Spleen (tissue), 11 donors: Measurements from ENCODE around the gene NOS1AP. TPM values are rescaled to one million over a fixed set of nuclear protein-coding genes. Genes with fewer than 3 reads are reported as not detected.

Experiments used
- DNase-seq: peaks from one replicate; pipeline ENCODE4 v3.0.0-alpha.2; 2020
- H3K27ac ChIP-seq, 8 donors: fragments of 200-600 bp; sonication (generic) in 7 of 8; 1 replicate in 4 of 8; 2 replicates in 4 of 8; pipeline versions ENCODE4 v1.5.0 to v1.8.0; 2016 to 2021; ENCODE audit warnings: inconsistent platforms in 4 of 8, mild to moderate bottlenecking in 4 of 8, moderate library complexity in 1 of 8
- H3K27me3 ChIP-seq, 7 donors: fragments of 200-600 bp; sonication (generic) in 6 of 7; replicated peaks in 1 of 7; 1 replicate in 4 of 7; 2 replicates in 3 of 7; pipeline versions ENCODE4 v1.5.0 to v1.8.0; 2016 to 2021; ENCODE audit warnings: inconsistent platforms in 3 of 7, mild to moderate bottlenecking in 1 of 7
- H3K36me3 ChIP-seq, 6 donors: fragments of 200-600 bp; sonication (generic) in 5 of 6; 1 replicate in 4 of 6; 2 replicates in 2 of 6; pipeline versions ENCODE4 v1.5.0 to v1.8.0; 2016 to 2021; ENCODE audit warnings: inconsistent platforms in 2 of 6
- H3K4me1 ChIP-seq, 6 donors: fragments of 200-600 bp; sonication (generic) in 5 of 6; 1 replicate in 3 of 6; 2 replicates in 3 of 6; pipeline versions ENCODE4 v1.5.0 to v1.8.0; 2016 to 2021; ENCODE audit warnings: inconsistent platforms in 3 of 6
- H3K4me3 ChIP-seq, 8 donors: fragments of 200-600 bp; sonication (generic) in 7 of 8; 1 replicate in 4 of 8; 2 replicates in 4 of 8; pipeline versions ENCODE4 v1.5.0 to v1.8.0; 2016 to 2021; ENCODE audit warnings: inconsistent platforms in 4 of 8, mild to moderate bottlenecking in 4 of 8, moderate library complexity in 2 of 8
- H3K9me3 ChIP-seq, 8 donors: fragments of 200-600 bp; sonication (generic) in 7 of 8; 1 replicate in 4 of 8; 2 replicates in 4 of 8; pipeline versions ENCODE4 v1.5.0 to v1.8.0; 2016 to 2021; ENCODE audit warnings: inconsistent platforms in 4 of 8
- CTCF ChIP-seq, 11 experiments: fragments of 200-600 bp in 7 of 11; fragments of 450-650 bp in 4 of 11; sonication (generic) in 4 of 11; IDR thresholded peaks in 8 of 11; conservative IDR thresholded peaks in 3 of 11; 1 replicate in 7 of 11; 2 replicates in 4 of 11; pipeline versions ENCODE4 v1.4.0 to v1.8.0; 2016 to 2021; ENCODE audit warnings: antibody characterized with exemption in 11 of 11, inconsistent platforms in 4 of 11, mild to moderate bottlenecking in 1 of 11
- POLR2A ChIP-seq, 3 donors: fragments of 450-650 bp; IDR thresholded peaks; one replicate each; pipeline ENCODE4 v1.5.1; 2017; ENCODE audit warnings: antibody characterized with exemption in 3 of 3, mild to moderate bottlenecking in 1 of 3
- POLR2AphosphoS5 ChIP-seq, 3 donors: sonication (generic); formaldehyde crosslinking; IDR thresholded peaks; one replicate each; pipeline ENCODE4 v1.5.1; 2017; ENCODE audit warnings: antibody characterized with exemption in 3 of 3
- WGBS, 5 donors: extraction: QIAGEN DNeasy Blood & Tissue Kit in 3 of 5; methylation state at CpG; one replicate each; pipeline versions ENCODE4 v1.1.5 to v1.1.7; 2013 to 2018; 5-methylcytosine and 5-hydroxymethylcytosine counted together
- intact Hi-C: fragments of 100-400 bp; cut with DNase I; formaldehyde crosslinking; loops from one replicate; pipeline ENCODE4 v1.15.0; 2023; ENCODE audit warnings: low total_unique reads
- polyA plus RNA-seq, 3 donors: library from polyadenylated mRNA; stranded (reverse); fragments of 200-250 nt; gene quantifications; one replicate each; pipeline ENCODE4 v1.2.1, GENCODE V29; 2013
- total RNA-seq, 7 donors: library from RNA; depleted of rRNA in 3 of 7; stranded (reverse); fragments of >200 nt in 3 of 7; fragmentation: NEBNext Ultra II Directional in 4 of 7; extraction: Animal tissue kit (Norgen Biotek cat#: 25700) in 4 of 7; gene quantifications; one replicate each; pipeline versions ENCODE4 v1.1.0 to v1.2.1, GENCODE V29; 2016 to 2021
- donor health status: healthy with polysubstance abuse.
- donor health status: DM: no; HTN: no; CAD: no; lungs with moderate emphysema.
- donor health status: DM: no; HTN: no; CAD: no.
- donor health status: Bipolar disorder and iron deficiency.
- donor health status: healthy.
- donor health status: DM: no; HTN: no; CAD: no.
- donor health status: DM: yes; HTN: yes; CAD: no.

The NOS1AP gene
- total and polyA plus RNA-seq, 10 donors: 0.16 to 1.7 (median 0.60) TPM; not detected in 2

DNA sequence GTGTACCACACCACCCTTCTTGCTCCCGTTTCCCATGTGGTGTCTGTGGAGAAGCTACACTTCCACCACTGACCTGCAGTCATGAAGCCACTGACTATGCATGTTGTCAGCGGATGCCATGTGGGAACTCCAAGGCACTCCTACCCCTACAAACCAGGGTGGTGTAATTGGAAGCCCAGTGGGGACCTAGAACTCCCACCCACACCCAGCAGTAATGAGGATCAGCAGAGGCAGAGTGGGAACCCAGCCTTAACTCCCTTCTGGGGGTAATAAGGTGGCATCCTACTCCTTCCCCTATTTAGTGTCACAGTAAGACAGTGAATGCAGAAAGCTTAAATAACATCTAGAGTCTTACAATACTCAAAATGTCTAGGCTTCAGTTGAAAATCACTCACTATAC lies 228.8 kb downstream of the NOS1AP start:
- H3K9me3 ChIP-seq: peaks cover 0 to 11% (median 0%) of the 10 kb centered on the region in 8 donors
- peaks cover 0 to 11% (median 0%) of the 10 kb centered on the region in 7 donors for H3K27me3 ChIP-seq
- WGBS, 5 donors: 80 to 97% (median 84%) methylated on average over 2 of the region's 2 CpGs
- intact Hi-C loops: no loop called here
- DNase-seq: no peak
- H3K4me1 ChIP-seq: no peaks in the 10 kb centered on the region
- H3K36me3 ChIP-seq: no peaks in the 10 kb centered on the region
- TF ChIP-seq POLR2AphosphoS5 (IDR thresholded peaks at IDR 0.05) (no peak), POLR2A (IDR thresholded peaks at IDR 0.05) (no peak), CTCF (IDR thresholded peaks at IDR 0.05 in 8 of 11, conservative IDR thresholded peaks at IDR 0.05 in 3 of 11) (no peak)
- no peak overlapping the region for H3K27ac ChIP-seq
- no peak overlapping the region for H3K4me3 ChIP-seq

- no peaks in the 10 kb centered on the region for H3K36me3 ChIP-seq
- H3K9me3 ChIP-seq: peaks cover 0 to 11% (median 0%) of the 10 kb centered on the region in 8 donors
- no peak for DNase-seq
- no peaks in the 10 kb centered on the region for H3K4me1 ChIP-seq
- TF ChIP-seq CTCF (IDR thresholded peaks at IDR 0.05 in 8 of 11, conservative IDR thresholded peaks at IDR 0.05 in 3 of 11) (no peak), POLR2AphosphoS5 (IDR thresholded peaks at IDR 0.05) (no peak), POLR2A (IDR thresholded peaks at IDR 0.05) (no peak)
- peaks cover 0 to 11% (median 0%) of the 10 kb centered on the region in 7 donors for H3K27me3 ChIP-seq
- H3K4me3 ChIP-seq: no peak overlapping the region
- intact Hi-C loops: no loop called here
- no peak overlapping the region for H3K27ac ChIP-seq
These were observed 229.5 kb downstream of the NOS1AP start for GRCh38 chr1:162299018-162299417.

DNA sequence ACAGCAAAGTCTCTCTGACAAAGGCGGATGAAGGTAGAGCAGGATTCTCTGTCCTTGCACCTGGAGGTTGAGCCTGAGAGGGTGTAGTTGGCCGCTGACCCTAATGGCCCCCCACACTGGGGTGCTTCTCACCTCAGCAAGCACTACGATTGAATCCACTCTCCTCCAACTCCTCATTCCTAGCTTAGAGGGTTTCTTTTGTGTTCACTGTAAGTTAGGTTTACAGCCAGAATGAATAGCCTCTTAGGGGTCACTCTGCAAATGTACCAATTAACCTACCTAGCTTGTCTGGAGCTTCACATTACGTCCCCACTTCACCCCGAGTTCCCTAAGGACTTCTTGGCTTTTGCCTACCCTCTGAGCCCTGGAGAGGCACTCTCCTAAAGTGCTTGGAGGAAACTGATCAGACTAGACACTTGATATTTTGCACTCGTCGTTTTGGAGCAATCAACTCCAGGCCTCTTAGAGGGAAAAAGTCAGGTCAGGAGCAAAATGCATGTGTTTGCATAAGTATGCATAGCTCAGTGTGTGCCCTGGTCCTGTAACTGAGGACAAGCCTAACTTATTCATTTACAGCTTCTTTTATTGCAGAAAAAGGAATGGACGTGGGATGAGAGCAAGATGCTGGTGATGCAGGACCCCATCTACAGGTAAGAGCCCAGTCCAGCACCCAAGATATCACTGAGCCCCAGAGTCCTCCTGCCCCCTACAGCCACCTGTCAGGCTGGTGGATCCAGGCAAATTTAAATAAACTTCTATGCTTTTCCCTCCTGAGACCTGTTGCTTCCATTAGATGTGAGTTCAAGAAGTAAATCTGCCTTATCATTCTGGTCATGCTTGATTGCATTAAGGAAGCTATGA lies 230.8 kb downstream of the NOS1AP start:
- Histone ChIP-seq H3K4me1 (no peaks in the 10 kb centered on the region), H3K27me3 (peaks cover 0 to 7% (median 0%) of the 10 kb centered on the region in 7 donors), H3K9me3 (peaks cover 0 to 11% (median 0%) of the 10 kb centered on the region in 8 donors), H3K36me3 (no peaks in the 10 kb centered on the region), H3K27ac (no peak overlapping the region), H3K4me3 (no peak overlapping the region)
- 73 to 79% (median 75%) methylated on average over 8 of the region's 8 CpGs for WGBS, 5 donors
- intact Hi-C loops: no loop called here
- DNase-seq: no peak
- TF ChIP-seq POLR2AphosphoS5 (IDR thresholded peaks at IDR 0.05) (no peak), POLR2A (IDR thresholded peaks at IDR 0.05) (no peak), CTCF (IDR thresholded peaks at IDR 0.05 in 8 of 11, conservative IDR thresholded peaks at IDR 0.05 in 3 of 11) (no peak)

DNA sequence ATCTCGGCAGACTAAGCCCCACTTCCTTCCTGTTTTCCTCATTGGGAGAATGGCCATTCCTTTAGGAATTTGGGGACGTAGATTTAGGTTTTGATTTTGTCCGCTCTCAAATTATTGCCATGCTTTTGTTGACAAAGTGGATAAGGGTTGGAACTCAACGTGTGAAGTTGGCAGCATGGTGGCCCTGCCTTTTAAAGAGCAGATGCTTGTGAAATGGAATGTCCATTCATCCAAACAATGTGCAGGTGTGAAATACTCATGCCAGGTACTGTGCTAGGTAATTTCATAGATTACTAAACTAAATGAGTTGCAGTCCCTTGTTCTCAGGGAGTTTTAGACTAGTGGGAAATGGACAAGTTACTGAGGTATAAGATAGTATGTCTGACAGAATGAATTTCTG lies 232.2 kb downstream of the NOS1AP start:
- no peak for DNase-seq
- TF ChIP-seq CTCF (IDR thresholded peaks at IDR 0.05 in 8 of 11, conservative IDR thresholded peaks at IDR 0.05 in 3 of 11): no peak
- TF ChIP-seq POLR2A (IDR thresholded peaks at IDR 0.05): no peak
- no peak for TF ChIP-seq POLR2AphosphoS5 (IDR thresholded peaks at IDR 0.05)
- peaks cover 0 to 7% (median 0%) of the 10 kb centered on the region in 7 donors for H3K27me3 ChIP-seq
- no peaks in the 10 kb centered on the region for H3K4me1 ChIP-seq
- WGBS, 5 donors: 76 to 85% (median 77%) methylated on average over 4 of the region's 4 CpGs
- H3K36me3 ChIP-seq: no peaks in the 10 kb centered on the region
- H3K27ac ChIP-seq: no peak overlapping the region
- peaks cover 0 to 14% (median under 1%) of the 10 kb centered on the region in 8 donors for H3K9me3 ChIP-seq
- intact Hi-C loops: no loop called here
- H3K4me3 ChIP-seq: no peak overlapping the region
